HS-5 (cell line): ENCODE results near the gene CADPS2.

ENCODE experiments used
- DNase-seq: peaks from one replicate; pipeline ENCODE4 v3.0.0-alpha.2; 2012; ENCODE audit warnings: low read depth

Gene CADPS2

GRCh38 chr7:122364761-122365280 lies 521.4 kb downstream of the CADPS2 start:
- no peak for DNase-seq

DNA sequence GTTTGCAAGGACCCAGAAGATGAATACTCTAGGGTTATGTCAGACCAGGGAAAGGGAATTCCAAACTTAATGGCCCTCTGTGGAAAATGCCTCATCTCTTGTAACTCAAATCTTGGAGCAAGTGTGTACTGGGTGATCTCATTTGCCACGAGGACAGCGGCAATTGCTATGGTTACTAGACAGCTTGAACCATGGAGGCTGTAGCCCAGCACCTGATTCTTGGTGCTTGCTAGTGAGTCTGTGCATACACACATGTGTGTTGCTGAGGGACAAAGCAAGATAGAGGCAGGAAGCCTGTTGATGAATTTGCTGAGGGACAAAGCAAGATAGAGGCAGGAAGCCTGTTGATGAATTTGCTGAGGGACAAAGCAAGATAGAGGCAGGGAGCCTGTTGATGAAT lies 523.1 kb downstream of the CADPS2 start:
- no peak for DNase-seq

DNA sequence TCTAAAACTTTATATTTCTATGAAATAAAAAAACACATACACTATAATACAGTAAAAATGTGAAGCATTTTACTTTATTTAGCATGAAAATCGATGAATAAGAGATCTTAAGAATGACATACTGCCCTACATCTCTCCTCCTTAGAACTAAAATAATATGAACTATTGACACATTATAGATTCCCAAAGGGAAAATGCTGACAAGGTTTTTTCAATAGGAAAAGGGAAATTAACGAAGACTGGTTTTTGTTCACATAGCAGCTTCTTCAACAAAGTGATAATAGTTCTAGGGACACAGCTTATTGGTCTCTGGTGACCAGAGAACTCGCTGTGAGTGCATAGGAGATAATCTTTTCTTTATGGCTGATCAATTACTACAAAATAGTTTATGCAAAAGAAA lies 523.8 kb downstream of the CADPS2 start:
- DNase-seq: no peak

DNA sequence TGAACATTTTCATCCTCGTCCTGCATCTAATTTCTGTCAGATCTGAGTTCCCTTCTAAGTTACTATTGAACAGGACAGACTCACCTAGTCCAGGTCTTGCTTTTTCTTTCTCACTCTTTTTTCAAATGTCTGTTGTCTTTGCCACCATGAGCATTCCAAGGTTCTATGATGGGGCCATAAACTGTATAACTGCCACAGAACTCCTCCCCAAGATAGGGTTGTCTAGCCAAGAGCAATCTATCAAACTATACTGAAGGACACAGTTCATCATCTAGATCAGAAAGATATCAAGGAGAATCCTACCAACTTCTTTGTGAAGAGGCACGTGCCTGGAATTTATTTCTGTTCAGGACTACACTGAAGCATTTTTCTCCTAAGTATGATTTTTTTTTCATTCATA lies 531.6 kb downstream of the CADPS2 start:
- DNase-seq: no peak

- no peak for DNase-seq
Observed at GRCh38 chr7:122352454-122352853, 533.8 kb downstream of the CADPS2 start.

DNA sequence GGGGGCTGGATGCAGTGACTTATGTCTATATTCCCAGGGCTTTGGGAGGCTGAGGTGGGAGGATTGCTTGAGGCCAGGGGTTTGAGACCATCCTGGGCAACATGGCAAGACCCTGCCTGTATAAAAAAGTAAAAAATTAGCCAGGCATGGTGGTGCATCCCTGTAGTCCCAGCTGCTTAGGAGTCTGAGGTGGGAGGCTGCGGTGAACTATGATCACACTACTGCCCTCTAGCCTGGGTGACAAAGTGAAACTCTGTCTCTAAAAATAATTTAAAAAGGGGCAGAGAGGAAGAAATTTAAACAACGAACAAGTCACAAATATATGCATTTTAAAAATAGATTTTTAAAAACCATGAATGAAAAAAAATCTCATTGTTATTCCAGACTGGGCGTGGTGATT lies 535.6 kb downstream of the CADPS2 start:
- no peak for DNase-seq

DNA sequence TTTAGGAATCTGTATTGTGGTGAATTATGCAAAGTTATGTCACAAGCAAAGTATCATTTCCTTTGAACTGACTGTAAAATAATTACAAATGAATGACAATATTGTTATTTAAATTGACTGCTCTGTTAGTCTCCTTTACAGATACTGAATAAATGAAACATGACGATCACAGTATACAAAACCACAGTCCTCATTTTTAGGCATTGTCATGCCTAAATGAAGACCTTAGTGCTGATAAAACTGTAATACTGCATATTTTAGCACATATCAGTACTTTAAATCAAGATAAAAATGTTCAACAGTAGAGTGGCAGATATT lies 542.0 kb downstream of the CADPS2 start:
- DNase-seq: no peak

GRCh38 chr7:122343601-122344302 lies 542.5 kb downstream of the CADPS2 start:
- DNase-seq: no peak

DNA sequence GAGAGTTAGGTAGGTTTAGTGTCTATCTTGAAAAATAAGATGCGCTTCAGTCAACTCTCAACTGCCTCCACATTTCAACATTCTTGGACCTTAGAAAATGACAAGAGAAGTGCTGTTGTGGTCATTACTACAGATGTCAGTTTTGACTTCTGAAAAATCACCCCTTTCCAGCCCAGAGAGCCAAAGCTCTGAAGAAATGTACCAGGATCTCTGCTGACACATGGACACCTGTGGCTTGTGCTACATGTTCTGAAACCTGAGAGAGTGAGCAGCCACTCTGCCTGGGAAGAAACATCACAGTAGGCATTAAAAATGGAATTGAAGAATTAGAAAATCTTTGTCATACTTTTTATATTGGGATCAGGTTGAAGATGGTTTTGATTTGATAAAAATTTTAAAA lies 545.8 kb downstream of the CADPS2 start:
- no peak for DNase-seq

DNA sequence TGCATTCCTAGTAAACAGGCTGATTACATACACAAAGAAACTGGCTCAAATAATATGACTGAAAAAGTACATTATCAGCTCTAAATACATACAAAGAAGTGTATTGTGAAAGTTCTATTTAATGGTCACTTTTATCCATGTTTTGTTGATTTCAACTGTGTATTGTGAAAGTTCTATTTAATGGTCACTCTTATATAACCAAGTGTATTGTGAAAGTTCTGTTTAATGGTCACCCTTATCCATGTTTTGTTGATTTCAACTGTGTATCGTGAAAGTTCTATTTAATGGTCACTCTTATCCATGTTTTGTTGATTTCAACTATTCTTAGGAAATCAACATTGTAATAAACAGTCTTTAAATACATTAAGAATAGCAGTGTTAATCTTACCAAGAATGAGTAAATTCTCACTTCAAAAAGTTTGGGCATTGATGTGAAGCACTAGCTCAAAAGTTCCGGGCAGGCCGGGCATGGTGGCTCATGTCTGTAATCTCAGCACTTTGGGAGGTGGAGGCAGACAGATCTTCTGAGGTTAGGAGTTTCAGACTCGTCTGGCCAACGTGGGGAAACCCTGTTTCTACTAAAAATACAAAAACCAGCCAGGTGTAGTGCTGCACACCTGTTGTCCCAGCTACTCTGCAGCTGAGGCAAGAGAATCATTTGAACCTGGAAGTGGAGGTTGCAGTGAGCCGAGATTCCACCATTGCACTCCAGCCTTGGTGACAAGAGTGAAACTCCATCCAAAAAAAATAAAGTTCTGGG lies 546.9 kb downstream of the CADPS2 start:
- DNase-seq: no peak

GRCh38 chr7:122337011-122337410 lies 549.2 kb downstream of the CADPS2 start:
- DNase-seq: no peak

- no peak for DNase-seq
Observed at GRCh38 chr7:122329145-122329802, 557.0 kb downstream of the CADPS2 start.

DNA sequence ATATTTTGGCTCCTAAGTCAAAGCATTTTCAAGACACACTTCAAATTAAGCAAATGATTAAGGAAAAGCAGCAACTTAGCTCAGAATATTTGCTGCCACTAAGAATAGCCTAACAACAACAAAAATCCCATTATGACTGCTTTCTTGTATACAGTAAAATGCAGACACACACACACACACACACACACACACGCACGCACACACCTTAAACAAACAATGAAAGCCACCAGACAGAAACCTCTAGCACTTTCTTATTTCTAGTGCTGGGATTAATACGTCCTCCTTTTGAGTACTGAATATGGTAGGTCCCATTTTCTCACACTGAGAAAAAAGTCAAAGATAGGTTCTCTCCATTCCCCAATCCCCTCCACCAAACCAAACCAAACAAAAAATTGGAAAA lies 558.3 kb downstream of the CADPS2 start:
- DNase-seq: no peak

- no peak for DNase-seq
Observed at GRCh38 chr7:122316467-122317388, 569.5 kb downstream of the CADPS2 start.

GRCh38 chr7:122315507-122316466 lies 570.5 kb downstream of the CADPS2 start:
- DNase-seq: no peak

GRCh38 chr7:122314284-122314683 lies 572.0 kb downstream of the CADPS2 start:
- no peak for DNase-seq

DNA sequence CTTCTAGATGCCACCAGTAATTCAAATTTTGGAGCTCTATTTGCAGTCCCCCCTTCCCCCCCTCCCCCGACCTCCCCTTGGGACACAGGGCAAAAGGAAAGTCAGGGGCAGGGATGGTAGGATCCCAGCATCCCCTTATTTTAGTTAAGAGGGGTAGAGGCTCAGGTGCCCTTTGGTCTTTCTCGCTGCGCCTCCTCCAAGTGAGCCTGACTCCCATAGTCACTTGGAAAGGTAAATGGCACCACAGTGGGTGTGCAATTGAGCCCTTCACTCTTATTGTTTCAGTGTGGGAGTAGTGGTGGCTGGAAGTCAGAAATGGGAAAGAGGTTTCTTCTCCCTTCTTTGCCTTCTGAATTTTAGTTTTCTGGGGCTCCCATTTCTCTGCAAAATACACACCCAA lies 573.5 kb downstream of the CADPS2 start:
- no peak for DNase-seq

- DNase-seq: no peak
Observed at GRCh38 chr7:122311734-122312450, 574.4 kb downstream of the CADPS2 start.

- no peak for DNase-seq
Observed at GRCh38 chr7:122311050-122311700, 575.1 kb downstream of the CADPS2 start.
